ENCODE data around the gene GFY.

GFY gene

DNA sequence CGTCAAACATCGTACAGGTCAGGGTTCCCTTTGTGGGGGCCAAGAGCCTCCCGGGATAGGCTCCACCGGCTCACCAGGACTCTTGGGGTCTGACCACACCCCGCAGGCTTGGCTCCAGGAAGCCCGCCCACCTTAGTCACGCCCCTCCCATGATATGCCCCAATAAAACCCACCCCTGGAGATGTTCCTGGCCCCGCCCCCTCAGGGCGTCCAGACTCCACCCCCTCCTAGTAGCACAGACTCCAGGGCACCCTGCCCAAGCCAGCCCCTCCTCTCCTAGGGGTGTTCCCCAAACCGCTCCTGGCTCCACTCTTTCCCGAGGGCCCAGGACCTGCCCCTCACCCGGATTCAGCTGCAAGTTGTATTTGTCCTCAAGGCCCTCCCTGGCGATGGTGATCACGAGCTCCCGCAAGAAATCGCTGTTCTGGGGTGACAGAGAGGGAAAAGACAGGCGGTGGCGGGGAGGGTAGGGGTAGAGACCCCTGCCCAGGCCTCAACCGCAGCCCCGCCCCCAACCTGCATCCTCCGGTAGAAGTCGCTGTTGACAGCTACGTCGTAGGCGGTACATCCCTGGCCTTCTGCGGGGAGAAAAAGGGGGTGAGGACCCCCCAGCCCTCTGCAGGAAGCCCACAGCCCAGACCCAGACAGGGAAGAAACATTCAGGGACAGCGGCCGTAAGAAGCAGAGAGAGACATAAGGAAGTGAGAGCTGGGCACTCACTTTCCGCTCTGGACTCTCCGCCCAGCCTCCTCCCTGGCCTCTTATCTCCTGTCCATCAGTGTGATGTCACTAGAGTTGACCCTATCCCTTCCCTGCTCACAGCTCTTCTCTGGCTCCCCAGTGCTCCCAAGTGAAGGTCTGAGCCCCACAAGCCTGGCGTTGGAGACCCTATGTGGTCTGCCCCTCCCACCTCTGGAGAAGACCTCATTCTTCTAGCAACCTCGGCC lies 22.6 kb downstream of the GFY start (continued):
- TF ChIP-seq GLIS2 (tag by site-specific recombination; IDR thresholded peaks at IDR 0.05) = 0 out of 2 replicates have a peak, but pooled peaks have one; percentile 23
- TF ChIP-seq GLIS1 (tag by site-specific recombination; IDR thresholded peaks at IDR 0.05) = peak; percentile 20; the same call in 1 of the 2 replicates
- TF ChIP-seq ZNF133 (tag by site-specific recombination; IDR thresholded peaks at IDR 0.05) = no peak
- no peak for TF ChIP-seq ZNF394 (tag by site-specific recombination; IDR thresholded peaks at IDR 0.05; ENCODE audit: borderline replicate concordance)
- no peak for TF ChIP-seq MYNN (tag by site-specific recombination; IDR thresholded peaks at IDR 0.05; ENCODE audit: borderline replicate concordance)
- no peak for TF ChIP-seq OSR2 (tag by site-specific recombination; IDR thresholded peaks at IDR 0.05)
- no peak for TF ChIP-seq ZSCAN18 (tag by site-specific recombination; IDR thresholded peaks at IDR 0.05)
- TF ChIP-seq ZBTB21 (tag by site-specific recombination; IDR thresholded peaks at IDR 0.05) = no peak
- peak; percentile 80 for TF ChIP-seq SP2 (tag by site-specific recombination; IDR thresholded peaks at IDR 0.05)
- no peak for TF ChIP-seq ZNF558 (tag by site-specific recombination; IDR thresholded peaks at IDR 0.05)
- no peak for TF ChIP-seq ZNF670 (tag by site-specific recombination; IDR thresholded peaks at IDR 0.05; ENCODE audit: low read depth)
- no peak for TF ChIP-seq ZNF19 (tag by site-specific recombination; IDR thresholded peaks at IDR 0.05; ENCODE audit: low read depth)
- TF ChIP-seq, protein P1, sequence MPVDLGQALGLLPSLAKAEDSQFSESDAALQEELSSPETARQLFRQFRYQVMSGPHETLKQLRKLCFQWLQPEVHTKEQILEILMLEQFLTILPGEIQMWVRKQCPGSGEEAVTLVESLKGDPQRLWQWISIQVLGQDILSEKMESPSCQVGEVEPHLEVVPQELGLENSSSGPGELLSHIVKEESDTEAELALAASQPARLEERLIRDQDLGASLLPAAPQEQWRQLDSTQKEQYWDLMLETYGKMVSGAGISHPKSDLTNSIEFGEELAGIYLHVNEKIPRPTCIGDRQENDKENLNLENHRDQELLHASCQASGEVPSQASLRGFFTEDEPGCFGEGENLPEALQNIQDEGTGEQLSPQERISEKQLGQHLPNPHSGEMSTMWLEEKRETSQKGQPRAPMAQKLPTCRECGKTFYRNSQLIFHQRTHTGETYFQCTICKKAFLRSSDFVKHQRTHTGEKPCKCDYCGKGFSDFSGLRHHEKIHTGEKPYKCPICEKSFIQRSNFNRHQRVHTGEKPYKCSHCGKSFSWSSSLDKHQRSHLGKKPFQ (tag by site-specific recombination; IDR thresholded peaks at IDR 0.05) = no peak
- TF ChIP-seq, protein P2, sequence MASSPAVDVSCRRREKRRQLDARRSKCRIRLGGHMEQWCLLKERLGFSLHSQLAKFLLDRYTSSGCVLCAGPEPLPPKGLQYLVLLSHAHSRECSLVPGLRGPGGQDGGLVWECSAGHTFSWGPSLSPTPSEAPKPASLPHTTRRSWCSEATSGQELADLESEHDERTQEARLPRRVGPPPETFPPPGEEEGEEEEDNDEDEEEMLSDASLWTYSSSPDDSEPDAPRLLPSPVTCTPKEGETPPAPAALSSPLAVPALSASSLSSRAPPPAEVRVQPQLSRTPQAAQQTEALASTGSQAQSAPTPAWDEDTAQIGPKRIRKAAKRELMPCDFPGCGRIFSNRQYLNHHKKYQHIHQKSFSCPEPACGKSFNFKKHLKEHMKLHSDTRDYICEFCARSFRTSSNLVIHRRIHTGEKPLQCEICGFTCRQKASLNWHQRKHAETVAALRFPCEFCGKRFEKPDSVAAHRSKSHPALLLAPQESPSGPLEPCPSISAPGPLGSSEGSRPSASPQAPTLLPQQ (tag by site-specific recombination; IDR thresholded peaks at IDR 0.05) = no peak
- no peak for TF ChIP-seq HOXD13 (CRISPR knock-in tag; IDR thresholded peaks at IDR 0.05; ENCODE audit: borderline replicate concordance)
- TF ChIP-seq ZFHX2 (tag by site-specific recombination; conservative IDR thresholded peaks at IDR 0.05) = 0 out of 2 replicates have a peak, but pooled peaks have one; percentile 20
- TF ChIP-seq ZNF223 (tag by site-specific recombination; IDR thresholded peaks at IDR 0.05) = no peak
- no peak for TF ChIP-seq ZNF830 (tag by site-specific recombination; IDR thresholded peaks at IDR 0.05; ENCODE audit: low read depth)
- peak; percentile 86 for TF ChIP-seq KLF1 (tag by site-specific recombination; IDR thresholded peaks at IDR 0.05)
- no peak for TF ChIP-seq ZNF148 (tag by site-specific recombination; IDR thresholded peaks at IDR 0.05; ENCODE audit: borderline replicate concordance)
- no peak for TF ChIP-seq AEBP2 (tag by site-specific recombination; IDR thresholded peaks at IDR 0.05; ENCODE audit: borderline replicate concordance)
- no peak for TF ChIP-seq ZNF571 (tag by site-specific recombination; IDR thresholded peaks at IDR 0.05)
- peak; percentile 27; the same call in 1 of the 2 replicates for TF ChIP-seq KLF16 (tag by site-specific recombination; IDR thresholded peaks at IDR 0.05)
- no peak for TF ChIP-seq ZNF174 (tag by site-specific recombination; IDR thresholded peaks at IDR 0.05)
- peak; percentile 43; the same call in 1 of the 2 replicates for TF ChIP-seq ZXDB (tag by site-specific recombination; IDR thresholded peaks at IDR 0.05)
- no peak for TF ChIP-seq ZNF621 (tag by site-specific recombination; IDR thresholded peaks at IDR 0.05)
- no peak for TF ChIP-seq SP7 (tag by site-specific recombination; IDR thresholded peaks at IDR 0.05)
- TF ChIP-seq ZNF140 (tag by site-specific recombination; IDR thresholded peaks at IDR 0.05) = no peak
- TF ChIP-seq PRDM1 (tag by site-specific recombination; IDR thresholded peaks at IDR 0.05) = peak; percentile 60; the same call in 1 of the 2 replicates
